CD4-positive, CD25-positive, alpha-beta regulatory T cell (primary cell): ENCODE measurements around the gene PCSK5. TPM values are rescaled to one million over a fixed set of nuclear protein-coding genes. Genes with fewer than 3 reads are reported as not detected.

Source experiments
- ATAC-seq, 2 donors: fragments of 150-1000 bp; cut with Tn5 transposase; one replicate each; pipeline ENCODE4 v1.10.0; 2021; ENCODE audit warnings: low read depth in 2 of 2, moderate number of reproducible peaks in 2 of 2, moderate library complexity in 1 of 2
- DNase-seq, 3 donors: peaks; one replicate each; pipeline versions ENCODE4 v3.0.0 to v3.0.0-alpha.2; 2012 to 2022; ENCODE audit warnings: mixed read lengths in 1 of 3
- H3K27ac ChIP-seq: one replicate; pipeline ENCODE4 v1.7.0; 2013; ENCODE audit warnings: mild to moderate bottlenecking, low read length; ENCODE audit not compliant: insufficient read depth, poor library complexity, severe bottlenecking
- H3K27me3 ChIP-seq: one replicate; pipeline ENCODE4 v1.7.0; 2013; ENCODE audit warnings: low read length; ENCODE audit not compliant: control insufficient read depth, insufficient read depth
- H3K36me3 ChIP-seq: one replicate; pipeline ENCODE4 v1.7.0; 2013; ENCODE audit warnings: mild to moderate bottlenecking, low read length, moderate library complexity; ENCODE audit not compliant: control insufficient read depth, insufficient read depth
- H3K4me1 ChIP-seq: 2 replicates; pipeline ENCODE4 v1.7.0; 2013; ENCODE audit warnings: mild to moderate bottlenecking, low read length; ENCODE audit not compliant: insufficient read depth, control insufficient read depth, poor library complexity, severe bottlenecking
- H3K4me3 ChIP-seq: one replicate; pipeline ENCODE4 v1.7.0; 2013; ENCODE audit warnings: low read depth, mild to moderate bottlenecking, low read length, moderate library complexity
- H3K9me3 ChIP-seq, 2 experiments: 1 replicate in 1 of 2; 2 replicates in 1 of 2; pipeline ENCODE4 v1.7.0; 2013; ENCODE audit warnings: low read length in 2 of 2, mild to moderate bottlenecking in 1 of 2, moderate library complexity in 1 of 2; ENCODE audit not compliant: control insufficient read depth in 2 of 2
- H3K27ac Mint-ChIP-seq, 3 donors: one replicate each; pipeline ENCODE4 v1.8.0; 2020 to 2022; ENCODE audit warnings: mild to moderate bottlenecking in 3 of 3, mixed read lengths in 3 of 3, moderate library complexity in 2 of 3
- H3K27me3 Mint-ChIP-seq: one replicate; pipeline ENCODE4 v1.8.0; 2022; ENCODE audit warnings: mild to moderate bottlenecking, mixed read lengths
- H3K36me3 Mint-ChIP-seq: one replicate; pipeline ENCODE4 v1.8.0; 2020; ENCODE audit warnings: mixed read lengths
- H3K4me1 Mint-ChIP-seq, 4 donors: one replicate each; pipeline ENCODE4 v1.8.0; 2020 to 2022; ENCODE audit warnings: mixed read lengths in 4 of 4, mild to moderate bottlenecking in 1 of 4
- H3K4me3 Mint-ChIP-seq, 4 donors: one replicate each; pipeline ENCODE4 v1.8.0; 2020 to 2022; ENCODE audit warnings: mild to moderate bottlenecking in 4 of 4, mixed read lengths in 4 of 4, moderate library complexity in 3 of 4
- H3K9me3 Mint-ChIP-seq, 7 donors: one replicate each; pipeline ENCODE4 v1.8.0; 2020 to 2022; ENCODE audit warnings: mixed read lengths in 7 of 7, mild to moderate bottlenecking in 3 of 7, moderate library complexity in 2 of 7
- polyA plus RNA-seq, 4 donors: library from polyadenylated mRNA; unstranded; fragments of 300-500 nt; fragmentation: Illumina TruSeq; gene quantifications; one replicate each; pipeline ENCODE4 v1.2.3, GENCODE V29; 2021
- total RNA-seq: library from RNA; stranded (reverse); gene quantifications from one replicate; pipeline ENCODE4 v1.2.3, GENCODE V29; 2022

PCSK5 gene
- total and polyA plus RNA-seq, 5 donors from 2014 or later: 0.47 to 2.7 (median 2.0) TPM

DNA sequence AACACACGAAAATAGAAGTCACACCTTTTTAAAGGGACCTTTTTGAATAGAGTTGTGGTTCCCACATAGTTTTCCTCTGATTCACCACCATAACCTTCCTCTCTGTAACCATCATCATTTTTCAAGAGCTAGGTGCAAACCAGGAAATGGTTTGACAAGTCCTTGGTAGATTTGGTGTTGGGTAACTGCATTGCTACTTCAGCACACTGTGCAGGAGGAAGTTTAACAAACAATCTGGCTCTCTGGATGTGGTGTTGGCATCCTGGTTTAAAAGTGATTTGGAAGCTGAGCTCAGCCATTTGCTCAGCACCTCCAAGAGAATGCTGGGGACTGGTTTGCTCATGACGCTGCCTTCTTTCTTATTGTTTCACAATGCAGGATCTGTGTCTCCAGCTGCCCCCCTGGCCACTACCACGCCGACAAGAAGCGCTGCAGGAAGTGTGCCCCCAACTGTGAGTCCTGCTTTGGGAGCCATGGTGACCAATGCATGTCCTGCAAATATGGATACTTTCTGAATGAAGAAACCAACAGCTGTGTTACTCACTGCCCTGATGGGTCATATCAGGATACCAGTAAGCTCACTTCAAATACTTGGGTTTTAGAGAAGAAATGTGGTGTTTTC lies 290.7 kb downstream of the PCSK5 start:
- Histone ChIP-seq H3K27me3 (no peaks in the 10 kb centered on the region), H3K36me3 (no peaks in the 10 kb centered on the region), H3K9me3 (no peaks in the 10 kb centered on the region), H3K4me1 (no peaks in the 10 kb centered on the region), H3K27ac (no peak overlapping the region), H3K4me3 (no peak overlapping the region)
- Mint-ChIP-seq H3K27me3 (no peaks in the 10 kb centered on the region), H3K4me1 (no peaks in the 10 kb centered on the region), H3K36me3 (peaks cover 18% of the 10 kb centered on the region), H3K27ac (no peak overlapping the region), H3K4me3 (no peak overlapping the region), H3K9me3 (peaks cover 0 to 2% (median 0%) of the 10 kb centered on the region in 7 donors)
- DNase-seq (no peak), ATAC-seq (no peak)

DNA sequence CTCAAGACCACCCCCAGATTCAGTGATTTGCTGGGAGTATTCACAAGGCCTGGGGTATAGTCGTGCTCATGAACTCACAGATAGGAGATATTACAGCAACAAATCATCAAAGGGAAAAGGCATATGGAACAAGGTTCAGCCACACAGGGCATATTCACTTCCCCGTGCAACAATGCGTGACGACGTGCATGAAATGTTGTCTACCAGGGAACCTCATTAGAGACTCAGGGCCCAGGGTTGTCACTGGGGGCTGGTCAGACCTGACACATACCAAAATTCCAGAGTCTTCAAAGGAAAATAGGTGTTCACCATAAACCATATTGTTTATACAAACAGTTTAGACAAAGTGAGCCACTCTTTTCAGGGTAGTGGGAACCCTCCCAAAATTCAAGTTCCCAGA lies 291.3 kb downstream of the PCSK5 start:
- peaks cover 18% of the 10 kb centered on the region for H3K36me3 Mint-ChIP-seq
- Histone ChIP-seq H3K9me3 (no peaks in the 10 kb centered on the region), H3K36me3 (no peaks in the 10 kb centered on the region), H3K4me3 (no peak overlapping the region), H3K4me1 (no peaks in the 10 kb centered on the region), H3K27ac (no peak overlapping the region), H3K27me3 (no peaks in the 10 kb centered on the region)
- H3K4me1 Mint-ChIP-seq: no peaks in the 10 kb centered on the region
- ATAC-seq (no peak), DNase-seq (no peak)
- no peak overlapping the region for H3K27ac Mint-ChIP-seq
- no peaks in the 10 kb centered on the region for H3K27me3 Mint-ChIP-seq
- no peak overlapping the region for H3K4me3 Mint-ChIP-seq
- peaks cover 0 to 2% (median 0%) of the 10 kb centered on the region in 7 donors for H3K9me3 Mint-ChIP-seq

- no peaks in the 10 kb centered on the region for H3K36me3 ChIP-seq
- no peaks in the 10 kb centered on the region for H3K9me3 ChIP-seq
- H3K4me1 Mint-ChIP-seq: no peaks in the 10 kb centered on the region
- no peak for DNase-seq
- no peaks in the 10 kb centered on the region for H3K27me3 ChIP-seq
- no peak overlapping the region for H3K27ac ChIP-seq
- H3K27ac Mint-ChIP-seq: no peak overlapping the region
- peak overlapping the region in 1 of 4 donors; percentile 0 for H3K4me3 Mint-ChIP-seq
- peaks cover 0 to 2% (median 0%) of the 10 kb centered on the region in 7 donors for H3K9me3 Mint-ChIP-seq
- no peak overlapping the region for H3K4me3 ChIP-seq
- no peaks in the 10 kb centered on the region for H3K4me1 ChIP-seq
- peaks cover 23% of the 10 kb centered on the region for H3K36me3 Mint-ChIP-seq
- no peaks in the 10 kb centered on the region for H3K27me3 Mint-ChIP-seq
- no peak for ATAC-seq
These were observed 295.0 kb downstream of the PCSK5 start for GRCh38 chr9:76185432-76185831.

DNA sequence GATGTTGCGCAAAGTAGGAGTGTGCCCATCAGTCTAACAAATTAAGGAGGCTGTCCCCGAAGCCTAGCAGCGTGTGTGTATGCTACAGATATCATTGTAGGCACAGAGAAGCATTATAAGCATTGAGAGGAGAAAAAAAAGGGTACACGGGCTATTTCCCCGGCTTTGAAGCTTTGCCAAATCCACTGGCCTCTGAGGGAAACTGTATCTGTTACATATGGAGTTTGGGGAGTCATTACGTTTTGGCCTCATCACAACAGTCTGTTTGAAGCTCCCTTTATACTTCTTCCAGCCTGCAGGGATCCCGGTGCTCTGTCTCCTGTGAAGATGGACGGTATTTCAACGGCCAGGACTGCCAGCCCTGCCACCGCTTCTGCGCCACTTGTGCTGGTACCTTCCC lies 297.8 kb downstream of the PCSK5 start:
- Mint-ChIP-seq H3K27me3 (no peaks in the 10 kb centered on the region), H3K4me3 (no peak overlapping the region), H3K4me1 (no peaks in the 10 kb centered on the region), H3K27ac (no peak overlapping the region), H3K9me3 (peaks cover 0 to 2% (median 1%) of the 10 kb centered on the region in 7 donors), H3K36me3 (peaks cover 19% of the 10 kb centered on the region)
- DNase-seq (no peak), ATAC-seq (no peak)
- Histone ChIP-seq H3K36me3 (no peaks in the 10 kb centered on the region), H3K4me3 (no peak overlapping the region), H3K27me3 (no peaks in the 10 kb centered on the region), H3K27ac (no peak overlapping the region), H3K4me1 (no peaks in the 10 kb centered on the region), H3K9me3 (no peaks in the 10 kb centered on the region)

DNA sequence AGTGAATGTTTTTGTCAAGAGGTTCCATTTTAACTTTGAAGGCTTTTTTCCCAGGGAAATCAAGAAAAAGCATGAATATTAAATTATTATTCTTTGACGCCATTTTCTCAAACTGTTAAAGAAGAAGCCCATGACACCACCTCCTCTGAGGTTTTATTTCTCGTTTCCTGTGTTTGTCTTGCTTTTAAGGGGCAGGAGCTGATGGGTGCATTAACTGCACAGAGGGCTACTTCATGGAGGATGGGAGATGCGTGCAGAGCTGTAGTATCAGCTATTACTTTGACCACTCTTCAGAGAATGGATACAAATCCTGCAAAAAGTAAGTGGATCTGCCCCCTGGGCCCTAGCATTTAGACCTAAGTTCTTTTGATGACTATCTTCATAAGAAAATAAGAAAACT lies 298.4 kb downstream of the PCSK5 start:
- H3K36me3 Mint-ChIP-seq: peaks cover 19% of the 10 kb centered on the region
- Histone ChIP-seq H3K36me3 (no peaks in the 10 kb centered on the region), H3K4me3 (no peak overlapping the region), H3K27me3 (peaks cover 2% of the 10 kb centered on the region), H3K27ac (no peak overlapping the region), H3K4me1 (no peaks in the 10 kb centered on the region), H3K9me3 (no peaks in the 10 kb centered on the region)
- H3K27me3 Mint-ChIP-seq: no peaks in the 10 kb centered on the region
- H3K27ac Mint-ChIP-seq: no peak overlapping the region
- H3K9me3 Mint-ChIP-seq: peaks cover 0 to 2% (median 1%) of the 10 kb centered on the region in 7 donors
- no peak overlapping the region for H3K4me3 Mint-ChIP-seq
- ATAC-seq (no peak), DNase-seq (no peak)
- H3K4me1 Mint-ChIP-seq: no peaks in the 10 kb centered on the region

GRCh38 chr9:76191493-76191892 lies 301.0 kb downstream of the PCSK5 start:
- Histone ChIP-seq H3K9me3 (no peaks in the 10 kb centered on the region), H3K36me3 (no peaks in the 10 kb centered on the region), H3K4me3 (no peak overlapping the region), H3K27me3 (peaks cover 2% of the 10 kb centered on the region), H3K4me1 (no peaks in the 10 kb centered on the region), H3K27ac (no peak overlapping the region)
- no peaks in the 10 kb centered on the region for H3K27me3 Mint-ChIP-seq
- no peaks in the 10 kb centered on the region for H3K4me1 Mint-ChIP-seq
- H3K27ac Mint-ChIP-seq: no peak overlapping the region
- H3K4me3 Mint-ChIP-seq: no peak overlapping the region
- peaks cover 0 to 2% (median 0%) of the 10 kb centered on the region in 7 donors for H3K9me3 Mint-ChIP-seq
- DNase-seq (no peak), ATAC-seq (no peak)
- H3K36me3 Mint-ChIP-seq: peaks cover 19% of the 10 kb centered on the region

- Histone ChIP-seq H3K4me3 (no peak overlapping the region), H3K36me3 (no peaks in the 10 kb centered on the region), H3K4me1 (no peaks in the 10 kb centered on the region), H3K27me3 (peaks cover 2% of the 10 kb centered on the region), H3K9me3 (no peaks in the 10 kb centered on the region), H3K27ac (no peak overlapping the region)
- ATAC-seq: no peak
- Mint-ChIP-seq H3K4me1 (no peaks in the 10 kb centered on the region), H3K4me3 (no peak overlapping the region), H3K27me3 (no peaks in the 10 kb centered on the region), H3K27ac (no peak overlapping the region), H3K36me3 (peaks cover 19% of the 10 kb centered on the region), H3K9me3 (peaks cover 0 to 2% (median 0%) of the 10 kb centered on the region in 7 donors)
- DNase-seq: no peak
These were observed 301.5 kb downstream of the PCSK5 start for GRCh38 chr9:76192013-76192412.

DNA sequence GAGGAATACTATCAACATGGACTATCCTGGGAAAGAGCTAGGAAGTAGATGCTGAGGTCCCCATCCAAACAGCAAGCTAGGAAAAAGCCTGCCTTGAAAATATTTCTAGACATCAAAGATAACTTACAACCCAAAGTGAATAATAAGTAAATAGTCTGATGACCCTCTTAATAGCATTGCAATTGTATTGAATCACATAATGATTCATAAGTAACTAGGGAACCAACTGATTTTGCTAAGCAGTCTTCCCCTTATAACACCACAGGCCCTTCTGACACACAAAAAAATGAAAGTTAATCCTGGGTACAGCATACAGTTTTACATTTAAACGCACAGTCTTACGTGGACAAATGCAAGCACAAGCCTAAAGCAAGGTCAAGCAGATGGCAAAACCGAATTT lies 304.4 kb downstream of the PCSK5 start:
- H3K27me3 ChIP-seq: peaks cover 2% of the 10 kb centered on the region
- no peaks in the 10 kb centered on the region for H3K9me3 ChIP-seq
- no peak overlapping the region for H3K4me3 ChIP-seq
- ATAC-seq (no peak), DNase-seq (no peak)
- no peak overlapping the region for H3K27ac Mint-ChIP-seq
- no peaks in the 10 kb centered on the region for H3K36me3 ChIP-seq
- H3K9me3 Mint-ChIP-seq: peaks cover 0 to 3% (median 1%) of the 10 kb centered on the region in 7 donors
- no peaks in the 10 kb centered on the region for H3K27me3 Mint-ChIP-seq
- no peaks in the 10 kb centered on the region for H3K4me1 Mint-ChIP-seq
- no peak overlapping the region for H3K27ac ChIP-seq
- peaks cover 11% of the 10 kb centered on the region for H3K36me3 Mint-ChIP-seq
- no peak overlapping the region for H3K4me3 Mint-ChIP-seq
- H3K4me1 ChIP-seq: no peaks in the 10 kb centered on the region
